IgD-negative memory B cell (primary cell): ENCODE data around the gene CTCFL. TPM values are rescaled to one million over a fixed set of nuclear protein-coding genes. Genes with fewer than 3 reads are reported as not detected.
A peak's percentile ranks its signal among the peaks of the same experiment; 100 is the strongest.
"Not testable (repeated sequence)": the region's sequence is repeated elsewhere in the genome, so short reads cannot be mapped to it uniquely, and the experiment has no call there.

Experiments
- H3K27ac Mint-ChIP-seq, 3 donors: one replicate each; pipeline ENCODE4 v1.8.0; 2020 to 2022; ENCODE audit warnings: mild to moderate bottlenecking in 3 of 3, mixed read lengths in 3 of 3, moderate library complexity in 1 of 3
- H3K27me3 Mint-ChIP-seq: one replicate; pipeline ENCODE4 v1.8.0; 2021; ENCODE audit warnings: mixed read lengths
- H3K36me3 Mint-ChIP-seq: one replicate; pipeline ENCODE4 v1.8.0; 2020; ENCODE audit warnings: mild to moderate bottlenecking, mixed read lengths
- H3K4me1 Mint-ChIP-seq, 3 donors: one replicate each; pipeline ENCODE4 v1.8.0; 2020 to 2022; ENCODE audit warnings: mixed read lengths in 3 of 3, mild to moderate bottlenecking in 1 of 3
- H3K4me3 Mint-ChIP-seq, 4 donors: one replicate each; pipeline ENCODE4 v1.8.0; 2020 to 2022; ENCODE audit warnings: mild to moderate bottlenecking in 4 of 4, mixed read lengths in 4 of 4, moderate library complexity in 3 of 4
- H3K9me3 Mint-ChIP-seq, 3 donors: one replicate each; pipeline ENCODE4 v1.8.0; 2020 to 2021; ENCODE audit warnings: mixed read lengths in 3 of 3, mild to moderate bottlenecking in 1 of 3
- polyA plus RNA-seq: library from polyadenylated mRNA; unstranded; fragments of 300-500 nt; fragmentation: Illumina TruSeq; gene quantifications from one replicate; pipeline ENCODE4 v1.2.3, GENCODE V29; 2021

CTCFL gene
- polyA plus RNA-seq, 1 donor from 2014 or later = not detected

DNA sequence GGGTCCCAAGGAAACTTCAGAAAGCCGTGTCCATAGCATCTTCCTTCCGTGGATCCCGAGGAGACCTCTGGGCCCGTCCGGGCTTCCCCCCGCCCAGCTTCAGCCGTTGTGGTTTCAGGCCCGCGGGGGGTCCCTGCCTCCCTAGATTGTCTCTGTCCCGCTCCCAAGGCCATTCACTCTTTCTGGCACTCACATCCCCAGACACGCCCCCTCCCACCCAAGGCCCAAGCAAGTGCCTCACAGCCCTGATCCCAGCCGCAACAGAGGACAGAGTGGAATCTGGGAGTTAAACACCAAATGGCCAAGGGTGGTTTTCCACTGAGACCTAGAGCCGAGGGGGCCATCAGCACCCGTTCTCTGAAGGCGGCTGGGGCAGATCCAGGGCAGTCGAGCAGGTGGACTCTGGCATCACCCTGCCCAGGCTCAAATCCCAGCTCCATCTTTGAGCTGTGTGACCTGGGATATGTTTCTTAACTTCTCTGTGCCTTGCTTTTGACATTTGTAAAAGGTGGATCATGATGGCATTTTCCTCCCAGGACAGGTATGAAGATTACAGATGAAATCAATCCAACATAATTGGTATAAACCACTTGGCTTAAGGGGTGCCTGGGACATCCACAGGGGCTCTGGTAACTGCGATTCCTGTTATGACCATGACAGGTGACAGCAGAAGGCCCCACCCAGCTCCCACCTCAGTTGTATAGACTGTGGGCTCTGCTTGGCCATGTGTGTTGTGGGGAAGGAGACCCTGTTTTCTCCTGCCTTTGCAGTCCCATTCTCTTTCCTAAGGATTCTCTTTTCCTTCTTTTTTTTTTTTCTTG is 48.1 kb downstream of the CTCFL start:
- no peaks in the 10 kb centered on the region for H3K9me3 Mint-ChIP-seq
- H3K27me3 Mint-ChIP-seq = peaks cover 6% of the 10 kb centered on the region
- peaks cover 57 to 75% (median 67%) of the 10 kb centered on the region in 3 donors for H3K4me1 Mint-ChIP-seq
- H3K4me3 Mint-ChIP-seq = peak overlapping the region in 3 of 4 donors; percentile 39 to 91 (median 89)
- peak overlapping the region in 2 of 3 donors; percentile 73 to 91 for H3K27ac Mint-ChIP-seq
- H3K36me3 Mint-ChIP-seq = no peaks in the 10 kb centered on the region

GRCh38 chr20:57476084-57476526 is 48.8 kb downstream of the CTCFL start:
- H3K27ac Mint-ChIP-seq = peak overlapping the region in 2 of 3 donors; percentile 47 to 91
- H3K4me3 Mint-ChIP-seq = peak overlapping the region; percentile 38 to 91 (median 78)
- H3K9me3 Mint-ChIP-seq = no peaks in the 10 kb centered on the region
- H3K36me3 Mint-ChIP-seq = no peaks in the 10 kb centered on the region
- peaks cover 6% of the 10 kb centered on the region for H3K27me3 Mint-ChIP-seq
- H3K4me1 Mint-ChIP-seq = peaks cover 50 to 68% (median 59%) of the 10 kb centered on the region in 3 donors

DNA sequence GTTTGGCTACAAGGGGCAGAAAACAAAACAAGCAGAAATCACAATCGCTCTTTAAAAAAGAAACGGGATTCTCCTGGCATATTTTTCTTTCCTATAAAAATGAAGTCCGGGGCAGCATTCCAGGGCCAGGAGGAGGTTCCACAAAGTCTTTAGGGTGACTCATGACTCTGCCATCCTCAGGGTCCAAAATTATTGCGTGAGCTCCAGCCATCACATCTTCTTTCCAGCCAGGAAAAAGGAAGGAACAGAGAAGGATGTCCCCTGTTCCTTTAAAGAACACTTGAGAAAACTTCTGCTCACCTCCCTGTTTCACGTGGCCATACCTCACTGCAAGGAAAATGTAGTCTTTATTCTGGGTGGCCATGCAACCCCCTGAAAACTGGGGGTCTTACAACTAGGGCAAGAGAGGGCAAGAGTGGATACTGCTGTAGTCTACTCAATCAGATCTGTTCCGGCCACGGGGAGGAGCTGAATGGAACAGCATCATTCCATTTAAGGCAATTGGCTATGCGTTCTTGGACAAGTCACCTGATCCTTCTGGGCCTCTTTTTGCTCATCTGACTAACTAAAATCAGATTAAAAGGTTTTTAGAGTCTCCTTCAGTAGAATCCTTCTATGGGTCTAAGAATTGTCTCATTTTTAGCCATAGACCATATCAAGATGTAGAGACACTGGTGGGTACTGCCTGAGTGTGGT is 49.4 kb downstream of the CTCFL start:
- Mint-ChIP-seq H3K4me1 (peaks cover 45 to 62% (median 53%) of the 10 kb centered on the region in 3 donors), H3K36me3 (no peaks in the 10 kb centered on the region), H3K27ac (peak overlapping the region in 2 of 3 donors; percentile 47 to 91), H3K27me3 (peaks cover 6% of the 10 kb centered on the region), H3K9me3 (no peaks in the 10 kb centered on the region), H3K4me3 (peak overlapping the region; percentile 38 to 91 (median 78))

DNA sequence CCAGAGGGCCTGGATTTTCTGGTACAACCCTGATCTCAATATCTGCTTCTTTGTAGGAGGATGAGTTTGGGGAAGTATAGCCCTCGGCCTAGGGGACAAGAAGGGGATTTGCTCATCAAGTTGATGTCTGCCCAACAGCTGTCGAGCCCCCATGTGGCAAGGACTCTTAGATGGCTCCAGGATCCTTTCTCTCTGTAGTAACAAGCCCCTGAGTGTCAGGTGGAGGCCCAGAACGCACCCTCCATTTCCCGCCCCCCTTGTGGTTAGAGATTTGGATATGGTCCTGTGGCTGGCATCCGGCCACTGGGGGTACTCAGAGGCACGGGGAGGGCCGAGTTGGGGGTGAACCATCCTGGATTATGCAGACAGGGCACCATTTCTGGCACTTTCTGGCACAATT is 50.1 kb downstream of the CTCFL start:
- no peaks in the 10 kb centered on the region for H3K9me3 Mint-ChIP-seq
- peak overlapping the region in 2 of 3 donors; percentile 47 to 91 for H3K27ac Mint-ChIP-seq
- H3K36me3 Mint-ChIP-seq = no peaks in the 10 kb centered on the region
- peaks cover 48 to 60% (median 52%) of the 10 kb centered on the region in 3 donors for H3K4me1 Mint-ChIP-seq
- peak overlapping the region in 2 of 4 donors; percentile 73 to 91 for H3K4me3 Mint-ChIP-seq
- peaks cover 6% of the 10 kb centered on the region for H3K27me3 Mint-ChIP-seq

DNA sequence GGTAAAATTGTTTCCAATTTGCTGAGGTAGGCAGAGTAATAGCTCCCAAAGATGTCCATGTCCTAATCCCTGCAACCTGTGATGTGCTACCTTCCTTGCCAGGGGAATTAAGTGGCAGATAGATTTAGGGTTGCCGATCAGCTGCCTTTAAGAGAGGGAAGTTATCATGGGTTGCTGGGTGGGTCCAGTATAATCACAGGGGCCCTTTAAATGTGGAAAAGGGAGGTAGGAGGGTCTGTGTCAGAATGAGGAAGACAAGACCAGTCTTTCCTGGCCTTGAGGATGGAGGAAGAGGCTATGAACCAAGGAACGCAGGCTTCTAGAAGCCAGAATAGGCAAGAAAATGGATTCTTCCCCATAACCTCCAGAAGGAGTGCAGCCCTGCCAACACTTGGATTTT is 50.7 kb downstream of the CTCFL start:
- H3K4me3 Mint-ChIP-seq = peak overlapping the region in 2 of 4 donors; percentile 73 to 91
- peaks cover 53 to 63% (median 57%) of the 10 kb centered on the region in 3 donors for H3K4me1 Mint-ChIP-seq
- no peaks in the 10 kb centered on the region for H3K36me3 Mint-ChIP-seq
- peak overlapping the region in 2 of 3 donors; percentile 50 to 77 for H3K27ac Mint-ChIP-seq
- H3K27me3 Mint-ChIP-seq = peaks cover 6% of the 10 kb centered on the region
- H3K9me3 Mint-ChIP-seq = no peaks in the 10 kb centered on the region

DNA sequence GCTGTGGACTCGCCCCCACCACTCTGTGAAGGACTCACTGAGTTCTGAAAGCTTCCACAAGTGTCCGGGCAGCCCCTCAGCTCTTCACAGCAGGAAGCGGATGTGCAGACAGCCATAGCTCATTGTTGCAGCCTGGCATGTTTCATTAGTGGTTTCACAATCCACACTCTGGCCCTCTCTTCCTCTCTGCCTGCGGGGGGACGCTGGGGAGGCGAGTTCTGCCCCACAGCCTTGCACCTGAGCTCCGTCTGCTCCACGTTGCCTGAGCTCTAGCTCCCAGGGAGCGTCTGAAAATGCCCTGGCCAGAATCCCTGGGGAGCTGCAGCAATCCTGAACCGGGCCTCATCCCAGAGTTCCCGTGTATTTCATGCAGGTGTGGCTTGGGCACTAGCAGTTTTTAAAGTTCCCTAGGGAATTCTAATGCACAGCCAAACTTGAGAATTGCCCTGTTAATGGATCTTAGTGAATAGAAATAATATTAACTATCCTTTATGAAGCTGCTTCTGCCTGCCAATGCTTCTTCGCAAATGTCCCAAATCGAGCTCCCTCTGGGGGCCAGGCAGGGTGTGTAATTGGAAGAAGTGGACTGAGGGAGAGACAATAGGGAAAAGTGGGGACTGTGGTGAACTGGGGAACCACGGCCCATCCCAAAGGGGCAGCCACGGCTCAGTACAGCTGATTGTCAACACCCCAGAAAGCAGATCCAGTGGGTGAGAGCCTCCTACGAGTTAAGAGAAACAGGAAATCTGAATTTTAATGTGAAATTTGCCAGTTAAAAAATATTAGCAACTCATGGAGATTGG is 51.5 kb downstream of the CTCFL start:
- no peaks in the 10 kb centered on the region for H3K36me3 Mint-ChIP-seq
- no peaks in the 10 kb centered on the region for H3K9me3 Mint-ChIP-seq
- H3K4me1 Mint-ChIP-seq = peaks cover 58 to 67% (median 60%) of the 10 kb centered on the region in 3 donors
- H3K27me3 Mint-ChIP-seq = peaks cover 9% of the 10 kb centered on the region
- peak overlapping the region in 2 of 4 donors; percentile 65 to 73 for H3K4me3 Mint-ChIP-seq
- peak overlapping the region; percentile 50 to 77 (median 53) for H3K27ac Mint-ChIP-seq

DNA sequence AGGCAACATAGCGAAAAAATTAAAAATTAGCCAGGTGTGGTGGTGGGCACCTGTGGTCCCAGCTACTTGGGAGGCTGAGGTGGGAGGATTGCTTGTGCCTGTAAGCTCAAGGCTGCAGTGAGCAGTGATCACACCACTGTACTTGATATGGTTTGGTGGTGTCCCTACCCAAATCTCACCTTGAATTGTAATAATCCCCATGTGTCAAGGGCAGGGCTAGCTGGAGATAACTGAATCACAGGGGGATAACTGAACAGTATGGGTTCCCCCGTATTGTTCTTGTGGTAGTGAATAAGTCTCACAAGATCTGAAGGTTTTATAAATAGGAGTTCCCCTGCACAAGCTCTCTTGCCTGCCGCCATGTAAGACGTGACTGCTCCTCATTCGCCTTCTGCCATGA is 52.5 kb downstream of the CTCFL start:
- H3K9me3 Mint-ChIP-seq, H3K4me3 Mint-ChIP-seq, H3K27ac Mint-ChIP-seq, H3K36me3 Mint-ChIP-seq: not testable (repeated sequence)
- Mint-ChIP-seq H3K27me3 (peaks cover 12% of the 10 kb centered on the region), H3K4me1 (peaks cover 56 to 62% (median 62%) of the 10 kb centered on the region in 3 donors)

- H3K4me1 Mint-ChIP-seq = peaks cover 50 to 61% (median 56%) of the 10 kb centered on the region in 3 donors
- H3K4me3 Mint-ChIP-seq = no peak overlapping the region
- H3K36me3 Mint-ChIP-seq = no peaks in the 10 kb centered on the region
- H3K9me3 Mint-ChIP-seq = no peaks in the 10 kb centered on the region
- peaks cover 14% of the 10 kb centered on the region for H3K27me3 Mint-ChIP-seq
- no peak overlapping the region for H3K27ac Mint-ChIP-seq
These were observed 53.2 kb downstream of the CTCFL start for GRCh38 chr20:57471496-57472372.

- H3K27ac Mint-ChIP-seq = no peak overlapping the region
- peaks cover 14% of the 10 kb centered on the region for H3K27me3 Mint-ChIP-seq
- H3K9me3 Mint-ChIP-seq = no peaks in the 10 kb centered on the region
- no peak overlapping the region for H3K4me3 Mint-ChIP-seq
- H3K36me3 Mint-ChIP-seq = no peaks in the 10 kb centered on the region
- H3K4me1 Mint-ChIP-seq = peaks cover 45 to 55% (median 52%) of the 10 kb centered on the region in 3 donors
These were observed 54.1 kb downstream of the CTCFL start for GRCh38 chr20:57470666-57471495.

DNA sequence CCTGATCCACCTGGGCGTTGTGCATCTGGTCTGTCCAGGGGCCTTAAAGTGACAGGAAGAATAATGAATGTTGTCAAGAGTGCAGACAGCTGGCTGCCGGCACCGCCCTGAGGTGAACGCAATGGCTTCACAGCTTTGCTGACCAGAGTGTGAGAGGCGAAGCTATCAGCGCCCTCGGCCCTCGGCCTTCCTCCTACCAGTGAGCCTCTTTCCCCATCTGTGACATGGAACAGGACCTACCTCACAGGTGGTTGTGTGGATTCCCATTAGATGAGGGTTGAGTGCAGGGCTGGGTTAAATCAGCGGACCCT is 54.8 kb downstream of the CTCFL start:
- H3K9me3 Mint-ChIP-seq = no peaks in the 10 kb centered on the region
- peaks cover 38 to 48% (median 45%) of the 10 kb centered on the region in 3 donors for H3K4me1 Mint-ChIP-seq
- H3K27ac Mint-ChIP-seq = no peak overlapping the region

GRCh38 chr20:57469418-57470211 is 55.3 kb downstream of the CTCFL start:
- Mint-ChIP-seq H3K4me3 (peak overlapping the region in 2 of 4 donors; percentile 85 to 91), H3K4me1 (peaks cover 34 to 43% (median 41%) of the 10 kb centered on the region in 3 donors), H3K27ac (peak overlapping the region in 1 of 3 donors; percentile 58), H3K9me3 (no peaks in the 10 kb centered on the region), H3K27me3 (peaks cover 13% of the 10 kb centered on the region), H3K36me3 (no peaks in the 10 kb centered on the region)

More for the DNA sequence above, 54.8 kb downstream of the CTCFL start:
- Mint-ChIP-seq H3K36me3 (no peaks in the 10 kb centered on the region), H3K27me3 (peaks cover 11% of the 10 kb centered on the region), H3K4me3 (peak overlapping the region in 2 of 4 donors; percentile 85 to 91)

DNA sequence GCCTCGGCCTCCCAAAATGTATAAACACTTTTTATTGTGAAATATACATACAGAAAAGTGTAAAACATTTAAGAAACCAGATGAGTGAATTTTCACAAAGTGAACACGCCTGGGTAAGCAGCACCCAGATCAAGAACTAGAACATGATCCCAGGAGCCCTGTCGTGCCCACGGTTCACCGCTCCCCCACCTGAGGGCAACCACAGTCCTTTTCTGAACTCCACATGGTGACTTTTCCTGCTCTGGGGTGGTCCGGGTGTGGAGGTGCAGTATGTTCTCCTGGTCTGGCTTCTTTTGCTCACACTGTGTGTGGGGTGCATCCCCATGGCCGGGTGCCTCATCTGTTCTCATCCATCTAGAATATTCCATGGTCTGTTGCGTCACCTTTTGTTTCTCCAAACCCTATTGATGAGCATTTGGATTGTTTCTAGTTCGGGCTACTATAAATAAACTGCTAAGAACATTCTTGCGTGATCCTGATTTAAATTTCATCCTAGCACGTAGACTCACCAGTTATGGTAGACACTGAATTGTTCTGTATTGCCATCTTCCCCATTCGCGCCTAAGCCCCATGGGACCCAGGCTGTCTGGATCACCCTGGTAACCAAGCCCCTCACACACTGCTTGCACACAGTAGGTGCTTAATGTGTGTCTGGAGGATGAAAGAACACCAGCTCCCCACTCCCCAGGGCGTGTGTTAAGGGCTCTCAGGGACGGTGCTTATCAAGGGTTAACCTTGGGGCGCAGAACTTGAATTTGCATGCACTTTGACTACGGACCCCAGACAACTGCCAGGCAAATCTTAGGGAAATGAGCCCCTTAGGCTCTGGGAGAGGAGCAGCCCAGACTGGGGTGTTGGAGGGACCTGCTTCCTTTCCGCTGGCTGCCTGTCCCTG is 56.2 kb downstream of the CTCFL start:
- Mint-ChIP-seq H3K27ac (peak overlapping the region in 1 of 3 donors; percentile 85), H3K27me3 (peaks cover 13% of the 10 kb centered on the region), H3K36me3 (no peaks in the 10 kb centered on the region), H3K4me3 (peak overlapping the region in 3 of 4 donors; percentile 38 to 91 (median 85)), H3K4me1 (peaks cover 27 to 36% (median 32%) of the 10 kb centered on the region in 3 donors), H3K9me3 (no peaks in the 10 kb centered on the region)
